Thyroid gland (tissue), 4 donors: ENCODE data around the gene SRPK3. TPM values are rescaled to one million over a fixed set of nuclear protein-coding genes. Genes with fewer than 3 reads are reported as not detected.

Source experiments
- DNase-seq, 2 donors: peaks; one replicate each; pipeline ENCODE4 v3.0.0-alpha.2; 2019
- H3K27ac ChIP-seq, 3 donors: fragments of 200-600 bp; sonication (generic); 1 replicate in 2 of 3; 2 replicates in 1 of 3; pipeline ENCODE4 v1.5.1; 2016 to 2019; ENCODE audit warnings: mild to moderate bottlenecking in 1 of 3, moderate library complexity in 1 of 3
- H3K27me3 ChIP-seq: fragments of 200-600 bp; sonication (generic); one replicate; pipeline ENCODE4 v1.5.1; 2019
- H3K36me3 ChIP-seq, 2 donors: fragments of 200-600 bp; sonication (generic); one replicate each; pipeline ENCODE4 v1.5.1; 2016 to 2019
- H3K4me1 ChIP-seq, 2 donors: fragments of 200-600 bp; sonication (generic); one replicate each; pipeline ENCODE4 v1.5.1; 2017 to 2019
- H3K4me3 ChIP-seq, 3 donors: fragments of 200-600 bp; sonication (generic); replicated peaks in 1 of 3; 1 replicate in 2 of 3; 2 replicates in 1 of 3; pipeline ENCODE4 v1.5.1; 2016; ENCODE audit warnings: mild to moderate bottlenecking in 1 of 3
- H3K9me3 ChIP-seq: fragments of 200-600 bp; sonication (generic); one replicate; pipeline ENCODE4 v1.5.1; 2017
- POLR2A ChIP-seq, 2 donors: fragments of 450-650 bp; IDR thresholded peaks; one replicate each; pipeline ENCODE4 v1.6.1; 2017; ENCODE audit warnings: antibody characterized with exemption in 2 of 2, mild to moderate bottlenecking in 2 of 2, moderate library complexity in 1 of 2
- WGBS, 2 donors: methylation state at CpG; one replicate each; pipeline ENCODE4 v1.1.5; 2017; 5-methylcytosine and 5-hydroxymethylcytosine counted together
- intact Hi-C: fragments of 100-400 bp; cut with DNase I; formaldehyde crosslinking; loops from one replicate; pipeline ENCODE4 v1.15.1; 2023
- total RNA-seq, 4 donors: library from RNA; depleted of rRNA; stranded (reverse); fragments of >200 nt; gene quantifications; one replicate each; pipeline ENCODE4 v1.2.3, GENCODE V29; 2016
- TF ChIP-seq, protein P1 (sequence below), 6 experiments: fragments of 200-600 bp in 3 of 6; fragments of 450-650 bp in 3 of 6; sonication (generic) in 3 of 6; IDR thresholded peaks; one replicate each; pipeline ENCODE4 v1.5.1; 2016 to 2019; ENCODE audit warnings: antibody characterized with exemption in 6 of 6, mild to moderate bottlenecking in 2 of 6, inconsistent platforms in 1 of 6, moderate library complexity in 1 of 6

Gene SRPK3
- total RNA-seq, 4 donors from 2014 or later, result 0.22 TPM; not detected in 3

DNA sequence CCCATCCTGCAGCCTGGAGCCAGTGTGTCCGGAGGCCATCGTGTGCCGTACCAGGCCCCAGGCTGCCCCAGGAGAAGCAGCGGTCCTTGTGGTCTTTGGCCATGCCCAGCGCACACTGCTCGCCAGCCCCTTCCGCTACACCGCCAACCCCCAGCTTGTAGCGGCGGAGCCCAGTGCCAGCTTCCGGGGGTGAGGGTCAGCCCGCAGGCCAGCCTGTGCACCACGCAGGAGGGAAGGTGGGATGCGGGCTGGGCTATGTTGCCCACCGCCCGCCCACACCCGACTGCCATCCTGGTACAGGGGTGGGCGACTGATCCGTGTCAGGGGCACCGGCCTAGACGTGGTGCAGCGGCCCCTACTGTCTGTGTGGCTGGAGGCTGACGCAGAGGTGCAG lies 7.6 kb upstream of the SRPK3 start:
- Histone ChIP-seq H3K36me3 (no peaks in the 10 kb centered on the region), H3K9me3 (no peaks in the 10 kb centered on the region), H3K4me1 (no peaks in the 10 kb centered on the region), H3K27ac (no peak overlapping the region), H3K27me3 (no peaks in the 10 kb centered on the region), H3K4me3 (no peak overlapping the region)
- intact Hi-C loops, result no loop called here
- no peak for DNase-seq
- no peak for TF ChIP-seq POLR2A (IDR thresholded peaks at IDR 0.05)
- TF ChIP-seq, protein P1, sequence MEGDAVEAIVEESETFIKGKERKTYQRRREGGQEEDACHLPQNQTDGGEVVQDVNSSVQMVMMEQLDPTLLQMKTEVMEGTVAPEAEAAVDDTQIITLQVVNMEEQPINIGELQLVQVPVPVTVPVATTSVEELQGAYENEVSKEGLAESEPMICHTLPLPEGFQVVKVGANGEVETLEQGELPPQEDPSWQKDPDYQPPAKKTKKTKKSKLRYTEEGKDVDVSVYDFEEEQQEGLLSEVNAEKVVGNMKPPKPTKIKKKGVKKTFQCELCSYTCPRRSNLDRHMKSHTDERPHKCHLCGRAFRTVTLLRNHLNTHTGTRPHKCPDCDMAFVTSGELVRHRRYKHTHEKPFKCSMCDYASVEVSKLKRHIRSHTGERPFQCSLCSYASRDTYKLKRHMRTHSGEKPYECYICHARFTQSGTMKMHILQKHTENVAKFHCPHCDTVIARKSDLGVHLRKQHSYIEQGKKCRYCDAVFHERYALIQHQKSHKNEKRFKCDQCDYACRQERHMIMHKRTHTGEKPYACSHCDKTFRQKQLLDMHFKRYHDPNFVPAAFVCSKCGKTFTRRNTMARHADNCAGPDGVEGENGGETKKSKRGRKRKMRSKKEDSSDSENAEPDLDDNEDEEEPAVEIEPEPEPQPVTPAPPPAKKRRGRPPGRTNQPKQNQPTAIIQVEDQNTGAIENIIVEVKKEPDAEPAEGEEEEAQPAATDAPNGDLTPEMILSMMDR (IDR thresholded peaks at IDR 0.05), result no peak
- 88% methylated on average over 5 of the region's 23 CpGs; no CpG with 5 or more reads in 1 of the 2 donors for WGBS, 2 donors

DNA sequence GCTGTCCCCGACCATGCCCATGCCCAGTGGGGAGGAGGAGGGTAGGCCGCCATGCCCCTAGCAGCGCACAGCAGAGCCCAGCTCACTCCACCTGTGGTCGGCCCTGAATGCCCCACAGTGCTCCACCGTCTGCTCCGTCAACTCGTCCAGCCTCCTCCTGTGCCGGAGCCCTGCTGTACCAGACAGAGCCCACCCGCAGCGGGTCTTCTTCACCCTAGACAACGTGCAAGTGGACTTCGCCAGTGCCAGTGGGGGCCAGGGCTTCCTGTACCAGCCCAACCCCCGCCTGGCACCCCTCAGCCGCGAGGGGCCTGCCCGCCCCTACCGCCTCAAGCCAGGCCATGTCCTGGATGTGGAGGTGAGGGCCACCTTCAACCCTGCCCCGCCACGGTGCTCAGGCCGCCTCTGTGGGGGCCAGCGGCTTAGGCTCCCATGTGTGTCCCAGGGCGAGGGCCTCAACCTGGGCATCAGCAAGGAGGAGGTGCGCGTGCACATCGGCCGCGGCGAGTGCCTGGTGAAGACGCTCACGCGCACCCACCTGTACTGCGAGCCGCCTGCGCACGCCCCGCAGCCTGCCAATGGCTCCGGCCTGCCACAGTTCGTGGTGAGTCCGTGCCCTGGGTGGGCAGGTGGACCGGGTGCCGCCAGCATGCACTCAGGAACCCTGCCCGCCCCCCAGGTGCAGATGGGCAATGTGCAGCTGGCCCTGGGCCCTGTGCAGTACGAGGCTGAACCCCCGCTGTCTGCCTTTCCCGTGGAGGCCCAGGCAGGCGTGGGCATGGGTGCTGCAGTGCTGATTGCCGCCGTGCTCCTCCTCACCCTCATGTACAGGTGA lies 6.9 kb upstream of the SRPK3 start:
- intact Hi-C loops, result no loop called here
- Histone ChIP-seq H3K27ac (no peak overlapping the region), H3K27me3 (no peaks in the 10 kb centered on the region), H3K4me1 (no peaks in the 10 kb centered on the region), H3K4me3 (no peak overlapping the region), H3K9me3 (no peaks in the 10 kb centered on the region), H3K36me3 (no peaks in the 10 kb centered on the region)
- DNase-seq, result no peak
- TF ChIP-seq, protein P1 (IDR thresholded peaks at IDR 0.05), result no peak
- no peak for TF ChIP-seq POLR2A (IDR thresholded peaks at IDR 0.05)
- no CpG with 5 or more reads among the region's 48 CpGs for WGBS, 2 donors

DNA sequence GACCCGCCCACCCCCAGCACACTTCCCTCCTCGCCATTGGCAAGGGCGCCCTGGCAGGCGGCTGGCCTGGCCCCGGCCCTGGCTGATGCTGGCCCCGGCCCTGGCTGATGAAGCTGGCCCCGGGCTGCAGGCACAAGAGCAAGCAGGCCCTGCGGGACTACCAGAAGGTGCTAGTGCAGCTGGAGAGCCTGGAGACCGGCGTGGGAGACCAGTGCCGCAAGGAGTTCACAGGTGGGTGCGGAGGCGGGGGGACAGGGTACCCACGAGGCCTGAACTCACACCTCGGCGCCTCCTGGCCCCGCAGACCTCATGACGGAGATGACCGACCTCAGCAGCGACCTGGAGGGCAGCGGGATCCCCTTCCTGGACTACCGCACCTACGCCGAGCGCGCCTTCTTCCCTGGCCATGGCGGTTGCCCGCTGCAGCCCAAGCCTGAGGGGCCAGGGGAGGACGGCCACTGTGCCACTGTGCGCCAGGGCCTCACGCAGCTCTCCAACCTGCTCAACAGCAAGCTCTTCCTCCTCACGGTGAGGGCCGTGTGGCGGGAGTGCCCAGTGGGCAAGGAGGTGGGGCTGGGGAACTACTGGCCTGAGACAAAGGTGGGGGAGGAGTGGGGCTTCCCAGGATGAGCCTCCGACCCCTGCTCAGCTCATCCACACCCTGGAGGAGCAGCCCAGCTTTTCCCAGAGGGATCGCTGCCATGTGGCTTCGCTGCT lies 6.1 kb upstream of the SRPK3 start:
- 80% methylated on average over 1 of the region's 37 CpGs; no CpG with 5 or more reads in 1 of the 2 donors for WGBS, 2 donors
- H3K4me3 ChIP-seq, result no peak overlapping the region
- H3K27me3 ChIP-seq, result no peaks in the 10 kb centered on the region
- no peak for TF ChIP-seq POLR2A (IDR thresholded peaks at IDR 0.05)
- TF ChIP-seq, protein P1 (IDR thresholded peaks at IDR 0.05), result no peak
- H3K4me1 ChIP-seq, result no peaks in the 10 kb centered on the region
- intact Hi-C loops, result no loop called here
- no peak overlapping the region for H3K27ac ChIP-seq
- no peaks in the 10 kb centered on the region for H3K36me3 ChIP-seq
- no peak for DNase-seq
- H3K9me3 ChIP-seq, result no peaks in the 10 kb centered on the region

DNA sequence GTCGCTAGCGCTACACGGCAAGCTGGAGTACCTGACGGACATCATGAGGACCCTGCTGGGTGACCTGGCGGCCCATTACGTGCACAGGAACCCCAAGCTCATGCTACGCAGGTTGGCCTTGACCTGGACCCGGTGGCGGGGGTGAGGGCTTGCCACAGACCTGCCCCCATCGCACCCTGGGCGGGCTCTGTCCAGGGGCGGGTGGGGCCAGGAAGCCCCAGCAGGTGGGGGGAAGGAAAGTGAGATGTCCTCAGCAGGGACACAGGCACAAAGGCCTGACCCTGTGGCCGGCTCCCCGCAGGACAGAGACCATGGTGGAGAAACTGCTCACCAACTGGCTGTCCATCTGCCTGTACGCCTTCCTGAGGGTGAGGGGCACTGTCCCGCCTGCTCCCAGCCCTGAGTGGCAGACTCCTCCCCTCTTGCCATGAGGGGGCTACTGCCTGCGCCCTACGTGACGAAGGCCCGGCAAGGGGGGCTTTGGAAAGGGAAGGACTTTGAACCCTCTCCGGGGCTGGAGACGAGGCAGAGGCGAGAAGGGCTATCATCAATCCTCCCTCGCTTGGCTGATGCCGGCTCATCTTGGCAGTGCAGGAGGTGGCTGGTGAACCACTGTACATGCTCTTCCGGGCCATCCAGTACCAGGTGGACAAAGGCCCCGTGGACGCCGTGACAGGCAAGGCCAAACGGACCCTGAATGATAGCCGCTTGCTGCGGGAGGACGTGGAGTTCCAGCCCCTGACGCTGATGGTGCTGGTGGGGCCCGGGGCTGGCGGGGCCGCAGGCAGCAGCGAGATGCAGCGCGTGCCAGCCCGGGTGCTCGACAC lies 5.3 kb upstream of the SRPK3 start:
- WGBS, 2 donors, result 76% methylated on average over 3 of the region's 42 CpGs; no CpG with 5 or more reads in 1 of the 2 donors
- H3K36me3 ChIP-seq, result no peaks in the 10 kb centered on the region
- no peaks in the 10 kb centered on the region for H3K9me3 ChIP-seq
- no peak overlapping the region for H3K27ac ChIP-seq
- DNase-seq, result peak in 1 of 2 donors; percentile 0
- intact Hi-C loops, result no loop called here
- no peaks in the 10 kb centered on the region for H3K4me1 ChIP-seq
- no peak for TF ChIP-seq POLR2A (IDR thresholded peaks at IDR 0.05)
- TF ChIP-seq, protein P1 (IDR thresholded peaks at IDR 0.05), result no peak
- no peak overlapping the region for H3K4me3 ChIP-seq
- no peaks in the 10 kb centered on the region for H3K27me3 ChIP-seq
